OCI-LY1 (cell line): ENCODE data around the gene WNT9A.

Experiments used
- H2AFZ ChIP-seq: fragments of 200-600 bp; sonication (generic), shearing (Covaris generic); 2 replicates; pipeline ENCODE4 v1.6.0; 2014; ENCODE audit warnings: antibody characterized with exemption, mild to moderate bottlenecking, low read length
- H3F3A ChIP-seq: fragments of 200-600 bp; sonication (generic), shearing (Covaris generic); 2 replicates; pipeline ENCODE4 v1.6.0; 2014; ENCODE audit warnings: mild to moderate bottlenecking, antibody characterized with exemption, low read length, moderate library complexity; ENCODE audit not compliant: insufficient read depth
- H3K27ac ChIP-seq: fragments of 200-600 bp; sonication (generic); 2 replicates; pipeline ENCODE4 v1.5.1; 2014; ENCODE audit warnings: low read length, mixed run types, mild to moderate bottlenecking, low read depth; ENCODE audit not compliant: poor library complexity, severe bottlenecking
- H3K27me3 ChIP-seq: fragments of 200-600 bp; sonication (generic); 2 replicates; pipeline ENCODE4 v1.6.0; 2014; ENCODE audit warnings: antibody characterized with exemption, mild to moderate bottlenecking, low read length, moderate library complexity; ENCODE audit not compliant: insufficient read depth
- H3K36me3 ChIP-seq: fragments of 200-600 bp; sonication (generic); 2 replicates; pipeline ENCODE4 v1.6.1; 2014; ENCODE audit warnings: mild to moderate bottlenecking, antibody characterized with exemption, low read length, moderate library complexity, mixed read lengths; ENCODE audit not compliant: insufficient read depth
- H3K4me1 ChIP-seq: fragments of 200-600 bp; sonication (generic); 2 replicates; pipeline ENCODE4 v1.5.1; 2014; ENCODE audit warnings: mild to moderate bottlenecking, low read length, moderate library complexity; ENCODE audit not compliant: insufficient read depth, severe bottlenecking
- H3K4me2 ChIP-seq: fragments of 200-600 bp; sonication (generic), shearing (Covaris generic); 2 replicates; pipeline ENCODE4 v1.6.1; 2014; ENCODE audit warnings: low read length
- H3K4me3 ChIP-seq: fragments of 200-600 bp; sonication (generic); 2 replicates; pipeline ENCODE4 v1.5.1; 2014; ENCODE audit warnings: low read length, low read depth, mild to moderate bottlenecking, mixed read lengths; ENCODE audit not compliant: poor library complexity, severe bottlenecking
- H3K79me2 ChIP-seq: fragments of 200-600 bp; shearing (Covaris generic); 2 replicates; pipeline ENCODE4 v1.6.1; 2016; ENCODE audit warnings: mixed run types, low read length, mixed read lengths; ENCODE audit not compliant: insufficient read depth
- H3K9ac ChIP-seq: fragments of 200-600 bp; sonication (generic), shearing (Covaris generic); 2 replicates; pipeline ENCODE4 v1.6.1; 2014; ENCODE audit warnings: mild to moderate bottlenecking, low read length, mixed read lengths
- H3K9me2 ChIP-seq: fragments of 200-600 bp; sonication (generic), shearing (Covaris generic); 2 replicates; pipeline ENCODE4 v1.6.1; 2014; ENCODE audit warnings: low read depth, mild to moderate bottlenecking, low read length, mixed read lengths
- H3K9me3 ChIP-seq: fragments of 200-600 bp; shearing (Covaris generic); 2 replicates; pipeline ENCODE4 v1.6.1; 2014; ENCODE audit warnings: low read length, mixed read lengths
- H4K20me1 ChIP-seq: fragments of 200-600 bp; sonication (generic), shearing (Covaris generic); 2 replicates; pipeline ENCODE4 v1.6.0; 2016; ENCODE audit warnings: mild to moderate bottlenecking, low read length; ENCODE audit not compliant: insufficient read depth
- EZH2 ChIP-seq: fragments of 200-600 bp; sonication (generic), shearing (Covaris generic); IDR thresholded peaks from 2 replicates; pipeline ENCODE4 v1.8.0; 2017; ENCODE audit warnings: borderline replicate concordance, mixed run types, mild to moderate bottlenecking, antibody characterized with exemption, low read length, moderate library complexity, mixed read lengths
- TF ChIP-seq, protein P1 (sequence below): fragments of 200-600 bp; sonication (generic), shearing (Covaris generic); IDR thresholded peaks from 2 replicates; pipeline ENCODE4 v1.5.1; 2017; ENCODE audit warnings: mild to moderate bottlenecking, antibody characterized with exemption, low read length, moderate library complexity, mixed read lengths

WNT9A gene

DNA sequence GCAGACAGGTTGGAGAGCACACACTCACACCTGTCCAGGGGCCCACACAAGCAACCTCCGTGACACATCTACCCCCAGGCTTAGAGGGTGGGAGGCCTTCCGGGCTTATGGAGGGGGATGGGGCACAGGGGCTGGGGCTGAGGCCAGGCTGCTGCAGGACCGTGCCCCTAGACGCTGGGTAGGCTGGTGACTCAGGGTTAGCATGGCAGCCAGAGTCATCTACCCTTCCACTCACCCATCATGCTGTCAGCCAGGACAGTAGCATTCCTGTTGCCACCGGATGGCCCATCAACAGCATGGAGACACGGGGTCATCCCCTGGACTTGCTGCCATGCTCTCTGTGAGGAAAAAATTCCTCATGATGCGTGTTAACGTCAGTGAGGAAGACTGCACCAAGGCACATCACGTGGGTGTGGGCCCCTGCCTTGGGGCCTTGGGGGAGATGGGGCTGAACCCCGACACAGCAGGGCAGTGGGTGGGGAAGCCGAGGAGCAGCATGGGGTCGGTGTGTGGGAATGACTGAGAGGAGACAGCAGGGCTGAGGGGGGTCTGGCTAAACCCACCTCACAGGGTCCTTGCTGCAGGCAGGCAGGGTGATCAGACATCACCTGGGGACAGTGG, 52.8 kb downstream of the WNT9A start:
- no peak for TF ChIP-seq EZH2
- Histone ChIP-seq H4K20me1 (no peaks in the 10 kb centered on the region), H3K4me3 (no peak overlapping the region), H3F3A (no peaks in the 10 kb centered on the region), H3K27ac (no peak overlapping the region), H2AFZ (no peak overlapping the region), H3K27me3 (no peaks in the 10 kb centered on the region), H3K9me3 (no peaks in the 10 kb centered on the region), H3K79me2 (no peaks in the 10 kb centered on the region), H3K4me1 (no peaks in the 10 kb centered on the region), H3K9ac (no peak overlapping the region), H3K4me2 (no peak overlapping the region), H3K36me3 (no peaks in the 10 kb centered on the region), H3K9me2 (no peaks in the 10 kb centered on the region)

- H3K9me2 ChIP-seq, result no peaks in the 10 kb centered on the region
- no peaks in the 10 kb centered on the region for H3K36me3 ChIP-seq
- no peaks in the 10 kb centered on the region for H3K9me3 ChIP-seq
- no peaks in the 10 kb centered on the region for H3K79me2 ChIP-seq
- H2AFZ ChIP-seq, result no peak overlapping the region
- H3K4me3 ChIP-seq, result no peak overlapping the region
- TF ChIP-seq EZH2, result no peak
- TF ChIP-seq, protein P1, sequence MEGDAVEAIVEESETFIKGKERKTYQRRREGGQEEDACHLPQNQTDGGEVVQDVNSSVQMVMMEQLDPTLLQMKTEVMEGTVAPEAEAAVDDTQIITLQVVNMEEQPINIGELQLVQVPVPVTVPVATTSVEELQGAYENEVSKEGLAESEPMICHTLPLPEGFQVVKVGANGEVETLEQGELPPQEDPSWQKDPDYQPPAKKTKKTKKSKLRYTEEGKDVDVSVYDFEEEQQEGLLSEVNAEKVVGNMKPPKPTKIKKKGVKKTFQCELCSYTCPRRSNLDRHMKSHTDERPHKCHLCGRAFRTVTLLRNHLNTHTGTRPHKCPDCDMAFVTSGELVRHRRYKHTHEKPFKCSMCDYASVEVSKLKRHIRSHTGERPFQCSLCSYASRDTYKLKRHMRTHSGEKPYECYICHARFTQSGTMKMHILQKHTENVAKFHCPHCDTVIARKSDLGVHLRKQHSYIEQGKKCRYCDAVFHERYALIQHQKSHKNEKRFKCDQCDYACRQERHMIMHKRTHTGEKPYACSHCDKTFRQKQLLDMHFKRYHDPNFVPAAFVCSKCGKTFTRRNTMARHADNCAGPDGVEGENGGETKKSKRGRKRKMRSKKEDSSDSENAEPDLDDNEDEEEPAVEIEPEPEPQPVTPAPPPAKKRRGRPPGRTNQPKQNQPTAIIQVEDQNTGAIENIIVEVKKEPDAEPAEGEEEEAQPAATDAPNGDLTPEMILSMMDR, result no peak
- H3K4me1 ChIP-seq, result no peaks in the 10 kb centered on the region
- no peak overlapping the region for H3K27ac ChIP-seq
- no peaks in the 10 kb centered on the region for H3F3A ChIP-seq
- H4K20me1 ChIP-seq, result no peaks in the 10 kb centered on the region
- no peak overlapping the region for H3K4me2 ChIP-seq
- H3K27me3 ChIP-seq, result no peaks in the 10 kb centered on the region
- no peak overlapping the region for H3K9ac ChIP-seq
Observed at GRCh38 chr1:227893949-227894721, 53.6 kb downstream of the WNT9A start.

DNA sequence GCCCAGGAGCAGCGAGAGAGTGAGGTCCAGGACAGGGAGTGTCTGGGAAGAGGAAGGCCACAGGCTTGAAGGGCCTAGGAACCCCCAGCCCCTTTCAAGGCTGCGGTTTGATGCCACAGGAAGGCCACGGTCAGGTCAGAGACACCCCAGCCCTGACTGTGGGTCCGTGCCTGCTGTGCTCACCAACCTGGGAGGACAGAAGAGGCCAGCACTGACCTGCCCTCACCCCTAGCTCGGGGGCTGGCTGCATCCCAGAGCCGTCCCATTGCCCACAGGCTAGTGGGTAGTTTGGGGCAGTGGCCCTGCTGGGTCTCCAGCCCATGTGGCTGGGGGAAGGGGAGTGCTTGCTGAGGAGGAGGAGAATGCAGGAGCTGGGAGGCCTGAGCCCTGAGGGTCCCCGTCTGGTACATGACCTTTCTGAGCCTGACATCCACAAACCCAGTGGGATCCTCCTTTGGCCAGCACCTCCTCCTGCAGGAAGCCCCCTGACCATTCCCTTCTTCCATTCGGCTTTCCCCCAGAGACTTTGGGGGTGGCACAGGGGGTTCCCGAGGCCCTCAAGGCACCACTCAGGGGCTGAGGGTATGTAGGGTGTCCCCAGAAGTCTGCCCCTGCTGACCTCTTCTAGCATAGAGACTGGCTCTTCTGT, 54.3 kb downstream of the WNT9A start:
- TF ChIP-seq EZH2, result no peak
- TF ChIP-seq, protein P1, result no peak
- Histone ChIP-seq H3K9me2 (no peaks in the 10 kb centered on the region), H3K4me1 (no peaks in the 10 kb centered on the region), H4K20me1 (no peaks in the 10 kb centered on the region), H3K27me3 (no peaks in the 10 kb centered on the region), H2AFZ (no peak overlapping the region), H3K27ac (no peak overlapping the region), H3K79me2 (no peaks in the 10 kb centered on the region), H3K9me3 (no peaks in the 10 kb centered on the region), H3K4me2 (no peak overlapping the region), H3F3A (no peaks in the 10 kb centered on the region), H3K36me3 (no peaks in the 10 kb centered on the region), H3K9ac (no peak overlapping the region), H3K4me3 (no peak overlapping the region)
